Smooth muscle cell (in vitro differentiated cells): ENCODE data around the gene ACBD5. TPM values are rescaled to one million over a fixed set of nuclear protein-coding genes. Genes with fewer than 3 reads are reported as not detected.

Experiments used
- DNase-seq: peaks from one replicate; lab custom pipeline; 2025; ENCODE audit not compliant: unreplicated experiment; lab: John Stamatoyannopoulos, UW
- H2AFZ ChIP-seq: fragments of 200-600 bp; sonication (generic); 2 replicates; pipeline ENCODE4 v1.6.0; 2016; ENCODE audit warnings: antibody characterized with exemption, low read depth, mild to moderate bottlenecking
- H3F3A ChIP-seq: fragments of 200-600 bp; sonication (generic); 2 replicates; pipeline ENCODE4 v1.6.0; 2017; ENCODE audit warnings: antibody characterized with exemption, low read depth
- H3K27ac ChIP-seq: fragments of 200-600 bp; sonication (generic); 2 replicates; pipeline ENCODE4 v1.5.1; 2016; ENCODE audit warnings: low read depth, mild to moderate bottlenecking
- H3K27me3 ChIP-seq: fragments of 200-600 bp; sonication (generic); 2 replicates; pipeline ENCODE4 v1.6.1; 2016; ENCODE audit warnings: low read depth, mild to moderate bottlenecking
- H3K36me3 ChIP-seq: fragments of 200-600 bp; sonication (generic); 2 replicates; pipeline ENCODE4 v1.5.1; 2016; ENCODE audit warnings: low read depth
- H3K4me1 ChIP-seq: fragments of 200-600 bp; sonication (generic); 2 replicates; pipeline ENCODE4 v1.5.1; 2016; ENCODE audit warnings: low read depth
- H3K4me2 ChIP-seq: fragments of 200-600 bp; sonication (generic); 2 replicates; pipeline ENCODE4 v1.6.0; 2016; ENCODE audit warnings: mild to moderate bottlenecking
- H3K4me3 ChIP-seq: fragments of 200-600 bp; sonication (generic); 2 replicates; pipeline ENCODE4 v1.5.1; 2016; ENCODE audit warnings: mild to moderate bottlenecking
- H3K79me2 ChIP-seq: fragments of 200-600 bp; sonication (generic); 2 replicates; pipeline ENCODE4 v1.6.0; 2016; ENCODE audit warnings: low read depth, mild to moderate bottlenecking
- H3K9ac ChIP-seq: fragments of 200-600 bp; sonication (generic); 2 replicates; pipeline ENCODE4 v1.6.0; 2016; ENCODE audit warnings: low read depth
- H3K9me3 ChIP-seq: fragments of 200-600 bp; sonication (generic); replicated peaks from 2 replicates; pipeline ENCODE4 v1.5.1; 2016; ENCODE audit warnings: low read depth
- H4K20me1 ChIP-seq: fragments of 200-600 bp; sonication (generic); 2 replicates; pipeline ENCODE4 v1.6.0; 2016; ENCODE audit warnings: low read depth
- WGBS: methylation state at CpG from one replicate; pipeline ENCODE4 v1.1.7; 2016; ENCODE audit warnings: low lambda C conversion rate; 5-methylcytosine and 5-hydroxymethylcytosine counted together
- polyA plus RNA-seq: library from polyadenylated mRNA; unstranded; fragments of >200 nt; fragmentation: Nextera tagmentation; extraction: Ambion mirVana; gene quantifications from 2 replicates; pipeline ENCODE4 v1.2.1, GENCODE V29; 2016
- small RNA-seq: library from RNA; depleted of rRNA; stranded (forward); fragments of <200 nt; gene quantifications from one replicate; pipeline ENCODE3, GENCODE V24; 2014
- total RNA-seq: library from RNA; depleted of rRNA; stranded (reverse); fragments of >200 nt; gene quantifications from 2 replicates; pipeline ENCODE4 v1.2.3, GENCODE V29; 2014
- TF ChIP-seq, protein P1 (sequence below): fragments of 200-600 bp; sonication (generic); IDR thresholded peaks from 2 replicates; pipeline ENCODE4 v1.5.1; 2017; ENCODE audit warnings: borderline replicate concordance, mild to moderate bottlenecking, antibody characterized with exemption; ENCODE audit not compliant: insufficient read depth, poor library complexity, severe bottlenecking

Gene ACBD5
- total and polyA plus RNA-seq, 2 experiments from 2014 or later: 14.7 to 18.7 TPM

- Histone ChIP-seq H3K27me3 (no peaks in the 10 kb centered on the region), H3K9ac (no peak overlapping the region), H3K9me3 (no peaks in the 10 kb centered on the region), H4K20me1 (peaks cover 94% of the 10 kb centered on the region), H3K36me3 (peaks cover 27% of the 10 kb centered on the region), H3K4me2 (no peak overlapping the region), H3K4me3 (no peak overlapping the region), H2AFZ (no peak overlapping the region), H3K79me2 (peaks cover 87% of the 10 kb centered on the region), H3K4me1 (peaks cover 15% of the 10 kb centered on the region), H3K27ac (no peak overlapping the region), H3F3A (no peaks in the 10 kb centered on the region)
- no peak for DNase-seq
- TF ChIP-seq, protein P1, sequence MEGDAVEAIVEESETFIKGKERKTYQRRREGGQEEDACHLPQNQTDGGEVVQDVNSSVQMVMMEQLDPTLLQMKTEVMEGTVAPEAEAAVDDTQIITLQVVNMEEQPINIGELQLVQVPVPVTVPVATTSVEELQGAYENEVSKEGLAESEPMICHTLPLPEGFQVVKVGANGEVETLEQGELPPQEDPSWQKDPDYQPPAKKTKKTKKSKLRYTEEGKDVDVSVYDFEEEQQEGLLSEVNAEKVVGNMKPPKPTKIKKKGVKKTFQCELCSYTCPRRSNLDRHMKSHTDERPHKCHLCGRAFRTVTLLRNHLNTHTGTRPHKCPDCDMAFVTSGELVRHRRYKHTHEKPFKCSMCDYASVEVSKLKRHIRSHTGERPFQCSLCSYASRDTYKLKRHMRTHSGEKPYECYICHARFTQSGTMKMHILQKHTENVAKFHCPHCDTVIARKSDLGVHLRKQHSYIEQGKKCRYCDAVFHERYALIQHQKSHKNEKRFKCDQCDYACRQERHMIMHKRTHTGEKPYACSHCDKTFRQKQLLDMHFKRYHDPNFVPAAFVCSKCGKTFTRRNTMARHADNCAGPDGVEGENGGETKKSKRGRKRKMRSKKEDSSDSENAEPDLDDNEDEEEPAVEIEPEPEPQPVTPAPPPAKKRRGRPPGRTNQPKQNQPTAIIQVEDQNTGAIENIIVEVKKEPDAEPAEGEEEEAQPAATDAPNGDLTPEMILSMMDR: no peak
- 98% methylated on average over 5 of the region's 5 CpGs for WGBS
Measured at GRCh38 chr10:27147701-27148100, 92.9 kb downstream of the ACBD5 start.

DNA sequence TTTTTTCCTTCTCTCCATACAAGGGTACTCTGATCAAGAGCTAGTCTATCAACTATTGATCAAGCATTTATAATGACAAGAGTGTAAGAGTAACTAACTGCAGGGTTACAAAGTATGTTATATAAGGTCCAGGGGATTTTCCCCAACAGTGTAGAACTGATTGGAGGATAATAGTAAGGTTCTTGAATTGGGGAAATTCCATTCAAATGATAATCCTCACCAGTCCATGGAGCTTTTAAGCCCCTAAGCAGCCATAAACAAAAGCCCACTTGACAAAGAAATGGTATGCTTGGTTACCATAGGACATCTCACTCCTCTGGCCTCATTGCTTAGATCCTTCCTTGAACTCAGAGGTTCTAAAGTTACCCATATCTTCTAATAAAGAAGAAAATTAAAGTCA is 94.7 kb downstream of the ACBD5 start:
- Histone ChIP-seq H3F3A (no peaks in the 10 kb centered on the region), H3K4me3 (no peak overlapping the region), H3K36me3 (peaks cover 31% of the 10 kb centered on the region), H3K27ac (no peak overlapping the region), H3K4me2 (no peak overlapping the region), H4K20me1 (peaks cover 88% of the 10 kb centered on the region), H3K27me3 (no peaks in the 10 kb centered on the region), H3K9ac (no peak overlapping the region), H3K9me3 (no peaks in the 10 kb centered on the region), H2AFZ (no peak overlapping the region), H3K4me1 (peaks cover 10% of the 10 kb centered on the region), H3K79me2 (peaks cover 84% of the 10 kb centered on the region)
- TF ChIP-seq, protein P1: no peak
- no peak for DNase-seq

Small RNA genes within 50 kb of the gene (small RNA-seq; reads per million reads assigned to genes)
- gene RNU2-24P (not detected), gene RNU7-12P (not detected)

Other genes with a start within 250 kb of the ACBD5 start
- gene ANKRD26, start 140.3 kb downstream of the ACBD5 start, total RNA-seq: 9.7 and 11.5 TPM in 2 replicates
- gene ANKRD26, start 140.3 kb downstream of the ACBD5 start, polyA plus RNA-seq: 4.3 and 7.6 TPM in 2 replicates
- 128 and 148 TPM in 2 replicates for gene YME1L1, start 86.4 kb downstream of the ACBD5 start, total RNA-seq
- 80.7 and 89.3 TPM in 2 replicates for gene YME1L1, start 86.4 kb downstream of the ACBD5 start, polyA plus RNA-seq
- 18.2 and 19.1 TPM in 2 replicates for gene MASTL, start 85.4 kb downstream of the ACBD5 start, total RNA-seq
- 8.7 and 9.6 TPM in 2 replicates for gene MASTL, start 85.4 kb downstream of the ACBD5 start, polyA plus RNA-seq